Measurements from ENCODE around the gene CALHM1.
"Not testable (repeated sequence)": the region's sequence is repeated elsewhere in the genome, so short reads cannot be mapped to it uniquely, and the experiment has no call there.

The CALHM1 gene

GRCh38 chr10:103486635-103487409 is 28.1 kb upstream of the CALHM1 start:
- not testable (repeated sequence) for DNase-seq (ENCODE audit: low spot score)

GRCh38 chr10:103481974-103482531 is 23.4 kb upstream of the CALHM1 start:
- DNase-seq (ENCODE audit: low spot score) = peak; percentile 79

- peak; percentile 64 for DNase-seq (ENCODE audit: low spot score)
Measured at GRCh38 chr10:103480521-103480920, 21.8 kb upstream of the CALHM1 start.

GRCh38 chr10:103479135-103479534 is 20.4 kb upstream of the CALHM1 start, which contains the start of gene CALHM3:
Gene CALHM3 (minus strand): TSS chr10:103479240. CDS start chr10:103479032, 208 bp downstream.
- DNase-seq (ENCODE audit: low spot score) = peak; percentile 55

GRCh38 chr10:103478671-103479070 is 20.0 kb upstream of the CALHM1 start:
- no peak for DNase-seq (ENCODE audit: low spot score)

- no peak for DNase-seq (ENCODE audit: low spot score)
Measured at GRCh38 chr10:103476046-103476768, 17.5 kb upstream of the CALHM1 start.

- no peak for DNase-seq (ENCODE audit: low spot score)
Measured at GRCh38 chr10:103475437-103475836, 16.7 kb upstream of the CALHM1 start.

GRCh38 chr10:103474077-103474476 is 15.4 kb upstream of the CALHM1 start:
- no peak for DNase-seq (ENCODE audit: low spot score)

- DNase-seq (ENCODE audit: low spot score) = no peak
Measured at GRCh38 chr10:103473261-103473671, 14.6 kb upstream of the CALHM1 start.

GRCh38 chr10:103472005-103472404 is 13.3 kb upstream of the CALHM1 start:
- DNase-seq (ENCODE audit: low spot score) = no peak

GRCh38 chr10:103470761-103471653 is 12.3 kb upstream of the CALHM1 start:
- peak; percentile 44 for DNase-seq (ENCODE audit: low spot score)

GRCh38 chr10:103469201-103469600 is 10.5 kb upstream of the CALHM1 start:
- DNase-seq (ENCODE audit: low spot score) = no peak

GRCh38 chr10:103467406-103467805 is 8.7 kb upstream of the CALHM1 start:
- no peak for DNase-seq (ENCODE audit: low spot score)

- no peak for DNase-seq (ENCODE audit: low spot score)
Measured at GRCh38 chr10:103466734-103467133, 8.0 kb upstream of the CALHM1 start.

GRCh38 chr10:103465411-103466179 is 6.9 kb upstream of the CALHM1 start:
- no peak for DNase-seq (ENCODE audit: low spot score)

- DNase-seq (ENCODE audit: low spot score) = no peak
Measured at GRCh38 chr10:103463499-103463898, 4.8 kb upstream of the CALHM1 start.

GRCh38 chr10:103459615-103460014 is 915 bp upstream of the CALHM1 start:
- DNase-seq (ENCODE audit: low spot score) = no peak

- no peak for DNase-seq (ENCODE audit: low spot score)
Measured at GRCh38 chr10:103457896-103458583, 660 bp downstream of the CALHM1 start.

- no peak for DNase-seq (ENCODE audit: low spot score)
Measured at GRCh38 chr10:103457176-103457712, 1.5 kb downstream of the CALHM1 start.

GRCh38 chr10:103456074-103456660 is 2.5 kb downstream of the CALHM1 start:
- no peak for DNase-seq (ENCODE audit: low spot score)
